RWPE2 (cell line): ENCODE data around the gene RYK.
A peak's percentile ranks its signal among the peaks of the same experiment; 100 is the strongest.

ENCODE experiments used
- ATAC-seq: fragments of 200-7000 bp; cut with Tn5 transposase; 3 replicates; pipeline ENCODE4 v1.9.1; 2021; ENCODE audit warnings: low read depth
- DNase-seq: peaks from one replicate; pipeline ENCODE4 v3.0.0-alpha.2; 2020; ENCODE audit warnings: low spot score
- H3K27ac ChIP-seq: fragments of 450-650 bp; 2 replicates; pipeline ENCODE4 v1.5.1; 2017; ENCODE audit warnings: mild to moderate bottlenecking; ENCODE audit not compliant: poor library complexity, severe bottlenecking
- H3K27me3 ChIP-seq: fragments of 250-450 bp; sonication (Bioruptor Pico); 2 replicates; pipeline ENCODE4 v1.5.1; 2021; ENCODE audit warnings: mild to moderate bottlenecking, moderate library complexity; ENCODE audit not compliant: insufficient read depth, poor library complexity, severe bottlenecking
- H3K36me3 ChIP-seq: fragments of 250-450 bp; sonication (Bioruptor Pico); 2 replicates; pipeline ENCODE4 v1.5.1; 2020; ENCODE audit warnings: low read depth, mild to moderate bottlenecking, moderate library complexity
- H3K4me1 ChIP-seq: fragments of 250-450 bp; sonication (Bioruptor Pico); 2 replicates; pipeline ENCODE4 v1.5.1; 2021; ENCODE audit warnings: mild to moderate bottlenecking, moderate library complexity; ENCODE audit not compliant: insufficient read depth, poor library complexity, severe bottlenecking
- H3K4me3 ChIP-seq: fragments of 250-450 bp; sonication (Bioruptor Pico); 2 replicates; pipeline ENCODE4 v1.5.1; 2021; ENCODE audit warnings: mild to moderate bottlenecking, moderate library complexity; ENCODE audit not compliant: severe bottlenecking
- H3K9me3 ChIP-seq: fragments of 250-450 bp; sonication (Bioruptor Pico); 2 replicates; pipeline ENCODE4 v1.5.1; 2021; ENCODE audit warnings: mild to moderate bottlenecking, moderate library complexity; ENCODE audit not compliant: severe bottlenecking
- CTCF ChIP-seq: fragments of 450-650 bp; IDR thresholded peaks from one replicate; pipeline ENCODE4 v1.5.1; 2017; ENCODE audit warnings: mild to moderate bottlenecking, moderate library complexity; ENCODE audit not compliant: poor library complexity, severe bottlenecking

The RYK gene

GRCh38 chr3:134250717-134251220 lies at the start of gene RYK:
Gene RYK (minus strand): TSS chr3:134250859. CDS start chr3:134250654, 205 bp downstream.
- ATAC-seq (peak; percentile 81), DNase-seq (peak; percentile 76)
- no peak for TF ChIP-seq CTCF
- Histone ChIP-seq H3K4me3 (peak within 1 kb of the TSS; percentile 94), H3K27ac (peak within 1 kb of the TSS; percentile 80), H3K36me3 (0 out of 2 replicates have a peak, but pooled peaks cover 3% of the 10 kb centered on the region), H3K9me3 (no peaks in the 10 kb centered on the region), H3K4me1 (peaks cover 12% of the 10 kb centered on the region), H3K27me3 (no peaks in the 10 kb centered on the region)

- peak; percentile 24 for TF ChIP-seq CTCF
- no peak overlapping the region for H3K27ac ChIP-seq
- peak; percentile 53 for ATAC-seq
Measured at GRCh38 chr3:134299888-134300206, 49.2 kb upstream of the RYK start.

GRCh38 chr3:134299185-134299887 lies 48.7 kb upstream of the RYK start:
- peak; percentile 41 for TF ChIP-seq CTCF
- no peak overlapping the region for H3K4me3 ChIP-seq
- peak; percentile 71 for ATAC-seq
- no peaks in the 10 kb centered on the region for H3K4me1 ChIP-seq
- no peaks in the 10 kb centered on the region for H3K9me3 ChIP-seq
- no peak for DNase-seq
- no peak overlapping the region for H3K27ac ChIP-seq
- H3K36me3 ChIP-seq: no peaks in the 10 kb centered on the region
- no peaks in the 10 kb centered on the region for H3K27me3 ChIP-seq

More at GRCh38 chr3:134299888-134300206, 49.2 kb upstream of the RYK start:
- no peaks in the 10 kb centered on the region for H3K27me3 ChIP-seq
- DNase-seq: no peak
- H3K4me3 ChIP-seq: no peak overlapping the region
- H3K4me1 ChIP-seq: no peaks in the 10 kb centered on the region
- no peaks in the 10 kb centered on the region for H3K9me3 ChIP-seq
- H3K36me3 ChIP-seq: no peaks in the 10 kb centered on the region

- H3K4me1 ChIP-seq: no peaks in the 10 kb centered on the region
- H3K27ac ChIP-seq: no peak overlapping the region
- no peaks in the 10 kb centered on the region for H3K27me3 ChIP-seq
Measured at GRCh38 chr3:134298249-134298648, 47.6 kb upstream of the RYK start.

More at GRCh38 chr3:134298249-134298648, 47.6 kb upstream of the RYK start:
- no peak for DNase-seq
- H3K4me3 ChIP-seq: no peak overlapping the region
- H3K36me3 ChIP-seq: no peaks in the 10 kb centered on the region
- no peak for TF ChIP-seq CTCF
- no peaks in the 10 kb centered on the region for H3K9me3 ChIP-seq
- ATAC-seq: no peak
